DMS53 treated with DMSO at 0.1 percent for 48 hours (cell line): Measurements from ENCODE around the gene CACNG6.
"Not testable (repeated sequence)": the region's sequence is repeated elsewhere in the genome, so short reads cannot be mapped to it uniquely, and the experiment has no call there.

Experiments
- DNase-seq: peaks from one replicate; lab custom pipeline; 2025; ENCODE audit not compliant: unreplicated experiment; lab: John Stamatoyannopoulos, UW

CACNG6 gene

GRCh38 chr19:53991224-53992113 lies at the start of gene CACNG6:
Gene CACNG6, plus strand, starts transcription at chr19:53991637. Its CDS starts 1,241 bp downstream, at chr19:53992878.
- DNase-seq = no peak

- DNase-seq = no peak
Observed at GRCh38 chr19:53942001-53942786, 49.2 kb upstream of the CACNG6 start.

GRCh38 chr19:53944416-53944815 lies 47.0 kb upstream of the CACNG6 start:
- DNase-seq = no peak

GRCh38 chr19:53944933-53945332 lies 46.5 kb upstream of the CACNG6 start:
- DNase-seq = no peak

GRCh38 chr19:53945441-53945840 lies 46.0 kb upstream of the CACNG6 start:
- DNase-seq = no peak

GRCh38 chr19:53945998-53946397 lies 45.4 kb upstream of the CACNG6 start:
- DNase-seq = no peak

- DNase-seq = no peak
Observed at GRCh38 chr19:53947624-53948023, 43.8 kb upstream of the CACNG6 start.

- not testable (repeated sequence) for DNase-seq
Observed at GRCh38 chr19:53948611-53949010, 42.8 kb upstream of the CACNG6 start.

GRCh38 chr19:53951436-53951835 lies 40.0 kb upstream of the CACNG6 start:
- no peak for DNase-seq

- DNase-seq = no peak
Observed at GRCh38 chr19:53951947-53952346, 39.5 kb upstream of the CACNG6 start.

- no peak for DNase-seq
Observed at GRCh38 chr19:53953383-53953782, 38.1 kb upstream of the CACNG6 start.

- no peak for DNase-seq
Observed at GRCh38 chr19:53957448-53958167, 33.8 kb upstream of the CACNG6 start.

GRCh38 chr19:53958168-53958571 lies 33.3 kb upstream of the CACNG6 start:
- DNase-seq = no peak

- no peak for DNase-seq
Observed at GRCh38 chr19:53958823-53959757, 32.3 kb upstream of the CACNG6 start.

- DNase-seq = no peak
Observed at GRCh38 chr19:53960187-53960586, 31.2 kb upstream of the CACNG6 start.

GRCh38 chr19:53960886-53961285 lies 30.6 kb upstream of the CACNG6 start:
- DNase-seq = no peak

GRCh38 chr19:53961523-53962356 lies 29.7 kb upstream of the CACNG6 start:
- no peak for DNase-seq

GRCh38 chr19:53962887-53963431 lies 28.5 kb upstream of the CACNG6 start, which contains the start of gene CACNG8:
Gene CACNG8, plus strand, starts transcription at chr19:53962937.
- no peak for DNase-seq

GRCh38 chr19:53965091-53965490 lies 26.3 kb upstream of the CACNG6 start:
- no peak for DNase-seq
